NCI-H524 (cell line): Measurements from ENCODE around the gene NAP1L1.

ENCODE experiments used
- DNase-seq, 2 experiments: peaks; one replicate each; lab custom pipeline; 2025; lab: John Stamatoyannopoulos, UW

Gene NAP1L1, protein sequence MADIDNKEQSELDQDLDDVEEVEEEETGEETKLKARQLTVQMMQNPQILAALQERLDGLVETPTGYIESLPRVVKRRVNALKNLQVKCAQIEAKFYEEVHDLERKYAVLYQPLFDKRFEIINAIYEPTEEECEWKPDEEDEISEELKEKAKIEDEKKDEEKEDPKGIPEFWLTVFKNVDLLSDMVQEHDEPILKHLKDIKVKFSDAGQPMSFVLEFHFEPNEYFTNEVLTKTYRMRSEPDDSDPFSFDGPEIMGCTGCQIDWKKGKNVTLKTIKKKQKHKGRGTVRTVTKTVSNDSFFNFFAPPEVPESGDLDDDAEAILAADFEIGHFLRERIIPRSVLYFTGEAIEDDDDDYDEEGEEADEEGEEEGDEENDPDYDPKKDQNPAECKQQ

GRCh38 chr12:76083904-76084862, at the start of gene NAP1L1:
Gene NAP1L1 (minus strand): TSS chr12:76084685. CDS start chr12:76074219, 10,466 bp downstream.
- DNase-seq = peak; percentile 90 to 97

GRCh38 chr12:76127588-76127987, 43.1 kb upstream of the NAP1L1 start:
- DNase-seq = no peak

DNA sequence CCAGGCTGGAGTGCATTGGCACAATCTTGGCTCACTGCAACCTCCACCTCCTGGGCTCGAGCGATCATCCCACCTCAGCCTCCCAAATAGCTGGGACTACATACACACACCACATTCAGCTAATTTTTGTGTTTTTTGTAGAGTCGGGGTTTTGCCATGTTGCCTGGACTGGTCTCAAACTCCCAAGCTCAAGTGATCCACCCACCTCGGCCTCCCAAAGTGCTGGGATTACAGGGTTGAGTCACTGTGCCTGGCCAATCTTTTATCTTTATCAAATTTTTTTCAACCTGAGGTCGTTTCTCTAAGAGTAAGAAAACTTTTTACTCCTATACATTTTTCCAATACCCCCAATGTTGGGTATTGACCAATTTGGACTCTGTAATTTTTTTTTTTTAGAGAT, 40.0 kb upstream of the NAP1L1 start:
- no peak for DNase-seq

DNA sequence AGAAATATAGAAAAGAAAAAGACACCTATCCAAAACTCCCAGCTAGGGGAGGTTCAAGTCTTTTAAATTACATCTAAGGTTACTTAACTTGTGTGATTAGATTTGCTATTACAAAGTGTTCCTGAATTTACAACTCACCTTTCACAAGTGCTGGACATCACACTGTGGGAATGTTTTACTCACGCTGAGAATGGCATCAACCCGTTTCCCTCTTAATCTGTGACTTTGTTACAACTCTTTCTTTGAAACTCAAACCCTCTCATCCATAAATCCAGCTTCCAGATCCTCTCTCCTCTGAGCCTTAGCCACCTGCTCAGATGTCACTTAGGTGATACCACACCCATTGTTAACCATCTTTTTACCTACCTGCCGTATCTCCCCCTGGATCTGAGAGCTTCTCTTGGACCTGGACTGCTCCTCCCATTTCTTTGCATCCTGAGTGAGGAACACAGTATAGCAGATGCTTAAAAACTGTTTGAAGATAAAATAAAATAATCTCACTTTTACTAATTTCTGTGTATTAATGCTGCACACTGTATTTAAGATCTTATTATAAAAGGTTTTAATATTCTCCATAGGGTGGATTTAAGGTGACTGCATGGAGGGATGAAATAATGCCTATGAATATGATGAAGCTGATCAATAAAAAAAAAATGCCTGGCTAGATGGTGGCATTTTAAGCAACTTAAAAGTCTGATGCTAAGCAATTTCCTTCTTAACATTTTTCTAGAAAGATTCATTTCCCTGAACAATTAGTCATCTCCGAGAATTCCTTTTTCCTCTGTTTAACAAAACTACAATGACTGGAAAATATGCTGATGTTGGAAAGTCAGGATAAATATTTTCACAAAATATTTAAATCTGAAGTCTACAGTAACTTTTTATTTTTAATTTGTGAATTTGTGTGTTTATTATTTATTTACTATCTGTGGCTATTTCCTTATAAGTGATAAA, 39.1 kb upstream of the NAP1L1 start:
- DNase-seq = no peak

DNA sequence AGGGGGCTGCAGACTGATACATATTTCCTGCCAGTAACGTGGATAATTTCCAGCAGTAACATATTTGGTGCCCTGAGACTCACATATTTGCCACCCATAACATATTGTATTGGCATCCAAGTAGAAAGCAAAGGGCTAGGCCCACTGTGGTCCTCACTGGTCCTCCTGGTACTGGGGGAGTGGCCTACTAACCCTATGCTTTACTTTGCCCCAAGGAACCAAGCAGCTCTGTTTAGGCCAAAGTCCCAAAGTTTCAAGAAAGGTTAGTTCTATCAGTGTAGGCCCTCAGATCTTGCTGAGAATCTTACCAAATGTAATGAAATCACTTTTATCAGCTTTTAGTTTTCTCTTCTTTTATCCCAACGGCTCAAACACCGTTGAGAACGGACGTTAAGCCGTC, 35.4 kb upstream of the NAP1L1 start:
- no peak for DNase-seq

DNA sequence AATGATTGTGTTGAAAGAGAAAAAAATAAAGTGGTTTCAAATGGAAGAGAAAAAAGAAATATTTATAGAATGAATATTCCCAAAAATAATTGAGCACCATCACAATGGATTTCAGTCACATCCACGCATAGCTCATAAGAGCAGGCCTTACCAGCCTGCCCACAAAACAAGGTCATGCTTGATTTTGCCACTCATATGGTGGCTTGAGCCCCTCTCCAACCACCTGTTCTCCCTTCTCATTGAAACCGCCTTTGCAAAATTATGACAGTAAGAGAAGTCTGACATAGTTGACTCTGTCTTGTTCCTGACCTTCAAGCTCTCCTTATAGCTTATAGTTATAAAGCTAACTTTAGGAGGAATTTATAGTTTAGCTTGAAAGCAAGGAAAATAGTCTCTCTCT, 33.3 kb upstream of the NAP1L1 start:
- no peak for DNase-seq

GRCh38 chr12:76117067-76117691, 32.7 kb upstream of the NAP1L1 start:
- no peak for DNase-seq

DNA sequence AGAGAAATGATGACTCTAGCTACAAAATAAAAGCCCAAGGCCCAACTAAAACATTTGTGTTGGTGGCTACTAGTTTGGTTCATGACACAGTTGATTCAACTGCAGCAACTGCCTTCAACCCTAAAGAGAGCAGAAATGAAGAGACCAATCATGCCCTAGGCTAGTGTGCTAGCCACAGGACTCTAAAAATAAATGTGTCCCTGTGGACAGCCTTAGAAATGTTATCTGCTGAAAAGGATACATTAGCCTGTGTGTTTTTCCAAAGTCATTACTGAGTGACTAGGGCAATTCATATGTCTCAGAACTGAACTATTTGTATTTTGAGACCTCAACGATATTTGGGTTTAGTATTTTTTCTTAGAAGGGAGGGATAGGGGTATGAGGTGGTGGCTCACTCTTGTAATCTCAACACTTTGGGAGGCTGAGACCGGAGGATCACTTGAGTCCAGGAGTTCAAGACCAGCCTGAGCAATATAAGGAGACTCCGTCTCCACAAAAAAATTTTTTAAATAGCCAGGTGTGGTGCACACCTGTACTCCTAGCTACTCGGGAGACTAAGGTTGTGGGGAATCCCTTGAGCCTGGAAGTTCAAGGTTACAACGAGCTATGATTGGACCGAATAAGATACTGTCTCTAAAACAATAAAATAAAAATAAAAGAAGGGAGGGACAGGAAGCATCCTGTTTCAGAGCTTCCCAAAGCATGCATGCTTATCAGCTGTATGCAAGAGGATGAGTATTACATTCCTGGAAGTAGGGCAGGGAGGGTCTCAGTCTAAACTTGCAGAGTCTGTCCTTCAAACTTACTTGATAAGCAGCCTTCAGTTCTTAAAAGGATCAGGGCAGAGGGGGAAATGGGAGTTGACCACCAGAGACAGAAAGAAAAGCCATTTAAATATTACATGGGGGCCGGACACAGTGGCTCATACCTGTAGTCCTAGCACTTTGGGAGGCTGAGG, 29.6 kb upstream of the NAP1L1 start:
- no peak for DNase-seq

- DNase-seq = no peak
These were observed 26.8 kb upstream of the NAP1L1 start for GRCh38 chr12:76111209-76111749.

- DNase-seq = no peak
These were observed 25.4 kb upstream of the NAP1L1 start for GRCh38 chr12:76109879-76110278.

DNA sequence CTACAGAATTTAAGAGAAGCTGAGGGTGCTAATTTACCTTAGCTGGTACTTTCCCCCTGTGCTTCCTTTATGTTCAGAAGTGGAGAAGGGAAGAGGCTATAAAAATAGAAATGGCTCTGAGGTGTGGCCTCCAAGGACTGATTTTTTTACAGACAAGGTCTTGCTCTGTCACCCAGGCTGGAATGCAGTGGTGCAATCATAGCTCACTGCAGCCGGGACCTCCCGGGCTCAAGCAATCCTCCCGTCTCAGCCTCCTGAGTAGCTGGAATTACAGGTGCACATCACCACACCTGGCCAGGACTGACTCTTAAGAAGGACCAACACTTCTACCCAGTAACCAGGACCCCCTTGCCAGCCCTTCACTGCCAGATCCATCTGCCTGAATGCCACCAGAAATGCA, 23.9 kb upstream of the NAP1L1 start:
- DNase-seq = no peak

- no peak for DNase-seq
These were observed 22.1 kb upstream of the NAP1L1 start for GRCh38 chr12:76106631-76107030.

- no peak for DNase-seq
These were observed 19.5 kb upstream of the NAP1L1 start for GRCh38 chr12:76103958-76104357.

DNA sequence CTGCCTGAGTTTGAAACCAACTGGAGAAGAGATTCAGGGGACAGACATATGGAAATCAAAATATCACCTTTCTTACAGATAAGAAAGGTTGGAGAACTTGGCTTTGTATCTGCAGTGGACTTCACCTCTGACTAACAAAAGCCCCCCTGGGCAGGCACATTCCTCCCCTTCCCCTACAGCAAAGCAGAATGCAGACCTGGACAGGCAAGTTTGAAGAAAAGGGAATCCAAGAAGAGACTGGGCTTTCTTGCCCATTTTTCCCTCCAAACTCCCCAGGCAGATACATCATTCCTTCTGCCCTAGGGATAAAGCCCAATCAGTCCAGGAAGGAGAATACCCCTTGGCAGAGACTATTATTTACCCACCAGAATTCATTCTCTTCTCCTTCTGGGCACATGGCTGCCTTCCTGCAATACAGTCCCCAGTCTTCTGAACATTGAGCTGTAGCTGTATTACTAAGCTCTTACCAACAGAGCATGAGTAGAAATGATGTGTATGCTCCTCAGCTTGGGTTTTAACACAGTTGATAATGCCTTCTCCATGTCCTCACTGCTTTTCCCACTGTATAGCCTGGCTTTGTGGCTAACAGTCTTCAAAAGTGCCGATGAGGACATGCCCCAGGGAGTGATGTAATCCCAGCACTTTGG, 17.4 kb upstream of the NAP1L1 start:
- no peak for DNase-seq

GRCh38 chr12:76096079-76096646, 11.7 kb upstream of the NAP1L1 start:
- no peak for DNase-seq

DNA sequence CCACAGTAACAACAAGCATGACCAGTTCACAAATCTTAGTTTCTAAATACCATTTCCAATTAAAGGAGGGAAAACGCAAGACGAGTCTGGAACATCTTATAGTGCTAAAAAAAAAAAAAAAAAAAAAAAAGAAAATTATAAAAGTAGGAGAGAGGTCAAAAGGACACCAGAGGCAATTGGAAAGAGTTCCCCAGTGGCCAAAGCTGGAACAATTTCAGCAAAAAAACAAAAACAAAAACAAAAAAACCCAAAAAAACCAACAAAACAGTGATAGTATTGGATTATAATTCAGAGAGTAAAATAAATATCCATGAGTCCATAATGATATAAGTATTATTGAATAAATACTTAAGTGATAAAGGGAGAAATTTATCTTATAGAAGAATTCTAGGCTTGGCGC, 10.3 kb upstream of the NAP1L1 start:
- DNase-seq = no peak

GRCh38 chr12:76091246-76091754, 6.8 kb upstream of the NAP1L1 start:
- no peak for DNase-seq

DNA sequence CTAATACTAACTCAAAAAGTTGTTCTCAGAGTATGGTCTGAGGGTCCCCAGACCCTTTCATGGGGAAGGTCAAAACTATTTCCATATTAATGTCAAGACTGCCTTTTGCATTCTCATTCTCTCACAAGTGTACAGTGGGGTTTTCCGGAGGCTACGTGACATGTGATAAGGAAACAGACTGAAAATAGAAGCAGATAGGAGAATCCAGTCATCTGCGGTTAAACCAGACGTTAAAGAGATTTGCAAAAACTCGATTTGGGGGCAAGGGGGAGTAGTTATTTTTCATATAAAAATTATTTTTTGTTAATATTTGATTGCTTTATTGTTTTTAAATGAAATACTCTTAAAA, 1.0 kb upstream of the NAP1L1 start:
- DNase-seq = no peak
